K562 (cell line): ENCODE results near the gene LSM14B. TPM values are rescaled to one million over a fixed set of nuclear protein-coding genes. Genes with fewer than 3 reads are reported as not detected.

Experiments
- BRD9 ChIP-seq: fragments of 450-650 bp; IDR thresholded peaks from 2 replicates; pipeline ENCODE4 v1.6.1; 2018; ENCODE audit warnings: low read depth; ENCODE audit not compliant: partially characterized antibody
- CBX3 ChIP-seq, 2 experiments: IDR thresholded peaks; 1 replicate in 1 of 2; 2 replicates in 1 of 2; pipeline ENCODE4 v1.6.1; 2012; ENCODE audit warnings: inconsistent platforms in 2 of 2, low read length in 2 of 2, borderline replicate concordance in 1 of 2, control low read depth in 1 of 2
- CBX8 ChIP-seq: fragments of 200-600 bp; sonication (generic); IDR thresholded peaks from 2 replicates; pipeline ENCODE4 v1.6.1; 2012; ENCODE audit warnings: borderline replicate concordance, mixed run types, low read depth, mild to moderate bottlenecking, moderate library complexity, mixed read lengths, low read length, control low read depth, inconsistent platforms; ENCODE audit not compliant: poor library complexity, severe bottlenecking; ENCODE audit errors: extremely low read depth
- ESRRA ChIP-seq: fragments of 450-650 bp; IDR thresholded peaks from 2 replicates; pipeline ENCODE4 v1.6.1; 2014; ENCODE audit warnings: low read depth, mild to moderate bottlenecking, moderate library complexity, borderline replicate concordance
- ETS2 ChIP-seq: IDR thresholded peaks from 2 replicates; pipeline ENCODE4 v1.6.1; 2016; ENCODE audit warnings: borderline replicate concordance, missing genetic modification characterization, mild to moderate bottlenecking, moderate library complexity, missing compliant biosample characterization; ENCODE audit not compliant: poor library complexity, severe bottlenecking
- ILF3 ChIP-seq: fragments of 450-650 bp; IDR thresholded peaks from 2 replicates; pipeline ENCODE4 v1.6.1; 2018; ENCODE audit warnings: antibody characterized with exemption, mild to moderate bottlenecking, moderate library complexity, borderline replicate concordance
- KDM4B ChIP-seq, 2 experiments: fragments of 450-650 bp in 1 of 2; sonication (generic) in 1 of 2; IDR thresholded peaks; 2 replicates each; pipeline ENCODE4 v1.6.1; 2016 to 2017; ENCODE audit warnings: borderline replicate concordance in 2 of 2, antibody characterized with exemption in 1 of 2, low read depth in 1 of 2, mild to moderate bottlenecking in 1 of 2
- MAZ ChIP-seq, 2 experiments: fragments of 450-650 bp in 1 of 2; sonication (generic) in 1 of 2; formaldehyde crosslinking; IDR thresholded peaks in 1 of 2; conservative IDR thresholded peaks in 1 of 2; 2 replicates each; pipeline versions ENCODE4 v1.4.0 to v1.5.0; 2020; ENCODE audit warnings: mild to moderate bottlenecking in 1 of 2, missing genetic modification reagents in 1 of 2
- MBD2 ChIP-seq: sonication (generic); IDR thresholded peaks from 2 replicates; pipeline ENCODE4 v1.6.1; 2016; ENCODE audit warnings: low read depth, borderline replicate concordance
- MYNN ChIP-seq, 2 experiments: sonication (generic); formaldehyde crosslinking in 1 of 2; IDR thresholded peaks; 2 replicates each; pipeline versions ENCODE4 v1.5.0 to v1.6.1; 2016 to 2020; ENCODE audit warnings: antibody characterized with exemption in 1 of 2, missing genetic modification reagents in 1 of 2
- PTRF ChIP-seq: fragments of 450-650 bp; IDR thresholded peaks from 2 replicates; pipeline ENCODE4 v1.6.1; 2016; ENCODE audit warnings: mild to moderate bottlenecking, missing genetic modification characterization, missing compliant biosample characterization
- PYGO2 ChIP-seq: fragments of 450-650 bp; IDR thresholded peaks from 2 replicates; pipeline ENCODE4 v1.6.1; 2016; ENCODE audit warnings: mild to moderate bottlenecking, missing genetic modification characterization, moderate library complexity, missing compliant biosample characterization
- SETDB1 ChIP-seq: IDR thresholded peaks from one replicate; pipeline ENCODE4 v1.6.1; 2012; ENCODE audit warnings: low read length, control low read depth, inconsistent platforms
- SMARCC2 ChIP-seq: fragments of 450-650 bp; IDR thresholded peaks from 2 replicates; pipeline ENCODE4 v1.6.1; 2017; ENCODE audit warnings: antibody characterized with exemption, moderate library complexity, mild to moderate bottlenecking, low read depth
- SNRNP70 ChIP-seq: fragments of 200-400 bp; formaldehyde crosslinking; optimal IDR thresholded peaks from 2 replicates; pipeline ENCODE3; 2017; ENCODE audit warnings: low read depth, low read length
- TFAM ChIP-seq: fragments of 250-450 bp; sonication (Bioruptor Pico); conservative IDR thresholded peaks from 2 replicates; pipeline ENCODE4 v1.5.0; 2021; ENCODE audit warnings: mild to moderate bottlenecking, moderate library complexity
- ZBTB1 ChIP-seq: sonication (generic); formaldehyde crosslinking; IDR thresholded peaks from 2 replicates; pipeline ENCODE4 v1.8.1; 2023; ENCODE audit warnings: missing genetic modification reagents, low read depth, mild to moderate bottlenecking, borderline replicate concordance
- polyA plus RNA-seq, 8 experiments: library from polyadenylated mRNA; depleted of rRNA in 4 of 8; stranded (reverse) in 5 of 8; unstranded in 3 of 8; fragments of >200 nt; fragmentation: Nextera tagmentation in 2 of 8; fragmentation: Illumina TruSeq in 1 of 8; extraction: Ambion mirVana in 2 of 8; extraction: Trizol in 1 of 8; gene quantifications; 2 replicates each; pipeline versions ENCODE4 v1.2.1 to v1.2.3, GENCODE V29; 2011 to 2014; ENCODE audit warnings: inconsistent platforms in 1 of 8, missing spikeins in 1 of 8
- total RNA-seq, 7 experiments: library from RNA; depleted of rRNA in 6 of 7; stranded (reverse); fragments of >200 nt in 6 of 7; fragmentation: Illumina TruSeq in 2 of 7; extraction: Trizol in 2 of 7; gene quantifications; 2 replicates each; pipeline versions ENCODE4 v1.2.1 to v1.2.3, GENCODE V29; 2011 to 2021; ENCODE audit warnings: low replicate concordance in 1 of 7
- TF ChIP-seq, protein P1 (sequence below): sonication (generic); formaldehyde crosslinking; IDR thresholded peaks from 2 replicates; pipeline ENCODE4 v1.8.1; 2023; ENCODE audit warnings: mild to moderate bottlenecking, missing genetic modification reagents
- TF ChIP-seq, protein P2 (sequence below): fragments of 450-650 bp; IDR thresholded peaks from 2 replicates; pipeline ENCODE4 v1.6.1; 2017; ENCODE audit warnings: mild to moderate bottlenecking, moderate library complexity
- TF ChIP-seq, protein P3 (sequence below): fragments of 250-450 bp; sonication (Bioruptor Pico); IDR thresholded peaks from 2 replicates; pipeline ENCODE4 v1.5.0; 2021
- TF ChIP-seq, protein P4 (sequence below): fragments of 250-450 bp; sonication (Bioruptor Pico); IDR thresholded peaks from 2 replicates; pipeline ENCODE4 v1.9.0; 2021; ENCODE audit warnings: mild to moderate bottlenecking, inconsistent platforms

LSM14B gene
- total and polyA plus RNA-seq, 9 of the 15 experiments (the other 6 are each of a cell fraction or from before 2014, with no cell fraction given), result 0.66 to 36.0 (median 20.2) TPM

DNA sequence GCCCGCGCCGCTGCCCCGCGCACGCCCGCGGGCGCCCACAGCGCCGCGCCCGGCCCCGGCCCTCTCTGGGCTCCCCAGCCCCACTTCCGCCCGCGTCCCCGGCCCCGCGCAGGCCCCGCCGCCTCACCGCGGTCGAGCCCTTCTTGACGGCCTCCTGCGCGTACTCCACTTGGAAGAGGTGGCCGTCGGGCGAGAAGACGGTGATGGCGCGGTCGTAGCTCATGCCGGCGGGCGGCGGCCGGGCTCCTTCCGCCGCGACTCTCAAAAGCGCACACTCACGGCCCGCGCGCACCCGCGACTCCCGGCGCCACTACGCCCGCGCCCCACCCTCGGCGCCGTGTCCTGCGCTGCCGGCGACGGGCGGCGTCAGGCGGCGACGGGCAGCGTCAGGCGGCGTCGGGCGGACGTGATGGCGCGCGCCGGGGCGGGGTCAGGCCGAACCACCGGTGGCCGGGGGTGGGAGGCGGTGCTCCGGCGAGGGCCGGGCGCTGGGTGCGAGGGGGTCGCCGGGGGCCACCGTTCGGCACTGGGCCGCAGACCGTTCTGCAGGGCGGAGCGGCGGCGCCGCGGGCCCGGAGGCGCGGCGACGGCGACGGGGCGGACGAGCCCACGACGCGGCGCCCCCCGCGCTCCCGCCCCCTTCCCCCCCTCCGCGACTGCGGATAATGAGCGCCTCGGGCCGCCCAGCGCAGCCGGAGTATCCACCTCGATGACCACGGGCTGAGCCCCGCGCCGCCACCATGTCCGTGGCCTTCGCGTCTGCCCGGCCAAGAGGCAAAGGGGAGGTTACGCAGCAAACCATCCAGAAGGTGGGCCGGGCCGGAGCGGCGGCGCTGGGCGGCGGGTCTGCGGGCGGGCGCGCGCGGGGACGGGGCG lies 21.0 kb downstream of the LSM14B start, which contains the start of the genes PSMA7 and SS18L1 (continued):
- TF ChIP-seq, protein P1, sequence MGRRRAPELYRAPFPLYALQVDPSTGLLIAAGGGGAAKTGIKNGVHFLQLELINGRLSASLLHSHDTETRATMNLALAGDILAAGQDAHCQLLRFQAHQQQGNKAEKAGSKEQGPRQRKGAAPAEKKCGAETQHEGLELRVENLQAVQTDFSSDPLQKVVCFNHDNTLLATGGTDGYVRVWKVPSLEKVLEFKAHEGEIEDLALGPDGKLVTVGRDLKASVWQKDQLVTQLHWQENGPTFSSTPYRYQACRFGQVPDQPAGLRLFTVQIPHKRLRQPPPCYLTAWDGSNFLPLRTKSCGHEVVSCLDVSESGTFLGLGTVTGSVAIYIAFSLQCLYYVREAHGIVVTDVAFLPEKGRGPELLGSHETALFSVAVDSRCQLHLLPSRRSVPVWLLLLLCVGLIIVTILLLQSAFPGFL (CRISPR knock-in tag), result no peak
- TF ChIP-seq SETDB1, result no peak
- TF ChIP-seq SMARCC2, result no peak
- no peak for TF ChIP-seq PTRF (tag)
- no peak; the same call in 1 of the 2 replicates for TF ChIP-seq ZBTB1 (CRISPR knock-in tag)
- TF ChIP-seq MBD2, result no peak
- TF ChIP-seq ESRRA, result no peak
- TF ChIP-seq TFAM, result no peak
- no peak for TF ChIP-seq PYGO2 (tag)
- TF ChIP-seq MYNN (IDR thresholded peaks at IDR 0.05), result no peak
- TF ChIP-seq MYNN (CRISPR knock-in tag; IDR thresholded peaks at IDR 0.05), result no peak
- TF ChIP-seq, protein P2, sequence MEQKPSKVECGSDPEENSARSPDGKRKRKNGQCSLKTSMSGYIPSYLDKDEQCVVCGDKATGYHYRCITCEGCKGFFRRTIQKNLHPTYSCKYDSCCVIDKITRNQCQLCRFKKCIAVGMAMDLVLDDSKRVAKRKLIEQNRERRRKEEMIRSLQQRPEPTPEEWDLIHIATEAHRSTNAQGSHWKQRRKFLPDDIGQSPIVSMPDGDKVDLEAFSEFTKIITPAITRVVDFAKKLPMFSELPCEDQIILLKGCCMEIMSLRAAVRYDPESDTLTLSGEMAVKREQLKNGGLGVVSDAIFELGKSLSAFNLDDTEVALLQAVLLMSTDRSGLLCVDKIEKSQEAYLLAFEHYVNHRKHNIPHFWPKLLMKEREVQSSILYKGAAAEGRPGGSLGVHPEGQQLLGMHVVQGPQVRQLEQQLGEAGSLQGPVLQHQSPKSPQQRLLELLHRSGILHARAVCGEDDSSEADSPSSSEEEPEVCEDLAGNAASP, result no peak
- peak; percentile 47 to 67; a peak in 3 of 4 replicates for TF ChIP-seq MAZ (CRISPR knock-in tag; conservative IDR thresholded peaks at IDR 0.05 in 1 of 2, IDR thresholded peaks at IDR 0.05 in 1 of 2)
- TF ChIP-seq ETS2 (tag), result no peak
- no peak for TF ChIP-seq CBX8
- TF ChIP-seq CBX3 (IDR thresholded peaks at IDR 0.05; ENCODE audit: borderline replicate concordance in 1 of 2, low read length in 2 of 2), result no peak
- TF ChIP-seq, protein P3, sequence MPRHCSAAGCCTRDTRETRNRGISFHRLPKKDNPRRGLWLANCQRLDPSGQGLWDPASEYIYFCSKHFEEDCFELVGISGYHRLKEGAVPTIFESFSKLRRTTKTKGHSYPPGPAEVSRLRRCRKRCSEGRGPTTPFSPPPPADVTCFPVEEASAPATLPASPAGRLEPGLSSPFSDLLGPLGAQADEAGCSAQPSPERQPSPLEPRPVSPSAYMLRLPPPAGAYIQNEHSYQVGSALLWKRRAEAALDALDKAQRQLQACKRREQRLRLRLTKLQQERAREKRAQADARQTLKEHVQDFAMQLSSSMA (CRISPR knock-in tag), result no peak
- no peak for TF ChIP-seq KDM4B (IDR thresholded peaks at IDR 0.05; ENCODE audit: borderline replicate concordance in 2 of 2, low read depth in 1 of 2)
- TF ChIP-seq BRD9, result no peak
- no peak for TF ChIP-seq ILF3
- TF ChIP-seq, protein P4, sequence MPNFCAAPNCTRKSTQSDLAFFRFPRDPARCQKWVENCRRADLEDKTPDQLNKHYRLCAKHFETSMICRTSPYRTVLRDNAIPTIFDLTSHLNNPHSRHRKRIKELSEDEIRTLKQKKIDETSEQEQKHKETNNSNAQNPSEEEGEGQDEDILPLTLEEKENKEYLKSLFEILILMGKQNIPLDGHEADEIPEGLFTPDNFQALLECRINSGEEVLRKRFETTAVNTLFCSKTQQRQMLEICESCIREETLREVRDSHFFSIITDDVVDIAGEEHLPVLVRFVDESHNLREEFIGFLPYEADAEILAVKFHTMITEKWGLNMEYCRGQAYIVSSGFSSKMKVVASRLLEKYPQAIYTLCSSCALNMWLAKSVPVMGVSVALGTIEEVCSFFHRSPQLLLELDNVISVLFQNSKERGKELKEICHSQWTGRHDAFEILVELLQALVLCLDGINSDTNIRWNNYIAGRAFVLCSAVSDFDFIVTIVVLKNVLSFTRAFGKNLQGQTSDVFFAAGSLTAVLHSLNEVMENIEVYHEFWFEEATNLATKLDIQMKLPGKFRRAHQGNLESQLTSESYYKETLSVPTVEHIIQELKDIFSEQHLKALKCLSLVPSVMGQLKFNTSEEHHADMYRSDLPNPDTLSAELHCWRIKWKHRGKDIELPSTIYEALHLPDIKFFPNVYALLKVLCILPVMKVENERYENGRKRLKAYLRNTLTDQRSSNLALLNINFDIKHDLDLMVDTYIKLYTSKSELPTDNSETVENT (CRISPR knock-in tag), result no peak; the same call in none of the 2 replicates
- TF ChIP-seq SNRNP70, result no peak
